Left ventricle myocardium inferior (tissue), 1 donor: Measurements from ENCODE around the gene GJB4. TPM values are rescaled to one million over a fixed set of nuclear protein-coding genes. Genes with fewer than 3 reads are reported as not detected.

Experiments
- DNase-seq: peaks from one replicate; pipeline ENCODE4 v3.0.0-alpha.2; 2020
- H3K27ac ChIP-seq: fragments of 200-600 bp; replicated peaks from 2 replicates; pipeline ENCODE4 v1.8.0; 2021
- H3K27me3 ChIP-seq: fragments of 200-600 bp; 2 replicates; pipeline ENCODE4 v1.8.0; 2021; ENCODE audit warnings: low read depth
- H3K36me3 ChIP-seq: fragments of 200-600 bp; 2 replicates; pipeline ENCODE4 v1.8.0; 2021
- H3K4me1 ChIP-seq: fragments of 200-600 bp; 2 replicates; pipeline ENCODE4 v1.8.0; 2021
- H3K4me3 ChIP-seq: fragments of 200-600 bp; 2 replicates; pipeline ENCODE4 v1.8.0; 2021; ENCODE audit warnings: mild to moderate bottlenecking, moderate library complexity
- H3K9me3 ChIP-seq: fragments of 200-600 bp; replicated peaks from 2 replicates; pipeline ENCODE4 v1.8.0; 2021
- intact Hi-C: fragments of 100-400 bp; cut with micrococcal nuclease; formaldehyde crosslinking; loops from one replicate; pipeline ENCODE4 v1.11.0; 2022
- total RNA-seq: library from RNA; stranded (reverse); fragmentation: NEBNext Ultra II Directional; extraction: Animal tissue kit (Norgen Biotek cat#: 25700); gene quantifications from one replicate; pipeline ENCODE4 v1.2.1, GENCODE V29; 2021
- TF ChIP-seq, protein P1 (sequence below): fragments of 200-600 bp; IDR thresholded peaks from 2 replicates; pipeline ENCODE4 v1.8.0; 2021; ENCODE audit warnings: antibody characterized with exemption, mild to moderate bottlenecking, borderline replicate concordance
- donor health status: DM: no; HTN: yes; CAD: no; lungs with severe emphysema.

GJB4 gene
- total RNA-seq, 1 donor from 2014 or later, result not detected

DNA sequence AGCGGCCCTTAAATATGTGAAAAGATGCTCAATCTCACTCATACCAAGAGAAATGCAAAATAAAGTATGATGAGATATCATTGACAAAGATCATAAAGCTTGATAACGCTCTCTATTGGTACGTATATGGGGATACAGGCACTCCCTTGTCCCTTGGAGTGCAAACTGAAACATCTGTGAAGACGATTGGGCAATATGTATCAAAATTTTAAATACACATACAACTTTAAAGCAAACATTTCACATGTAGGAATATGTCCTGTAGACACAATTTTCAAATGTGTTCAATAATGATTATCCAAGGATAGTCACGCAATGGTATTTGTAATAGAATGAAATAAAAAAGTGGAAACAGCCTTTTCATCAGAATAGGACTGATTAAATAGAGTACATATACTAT is 19.5 kb downstream of the GJB4 start:
- Histone ChIP-seq H3K4me1 (peaks cover 14% of the 10 kb centered on the region), H3K36me3 (no peaks in the 10 kb centered on the region), H3K27ac (no peak overlapping the region), H3K9me3 (no peaks in the 10 kb centered on the region), H3K4me3 (no peak overlapping the region), H3K27me3 (peaks cover 95% of the 10 kb centered on the region)
- no peak for DNase-seq
- intact Hi-C loops, result no loop called here
- TF ChIP-seq, protein P1, sequence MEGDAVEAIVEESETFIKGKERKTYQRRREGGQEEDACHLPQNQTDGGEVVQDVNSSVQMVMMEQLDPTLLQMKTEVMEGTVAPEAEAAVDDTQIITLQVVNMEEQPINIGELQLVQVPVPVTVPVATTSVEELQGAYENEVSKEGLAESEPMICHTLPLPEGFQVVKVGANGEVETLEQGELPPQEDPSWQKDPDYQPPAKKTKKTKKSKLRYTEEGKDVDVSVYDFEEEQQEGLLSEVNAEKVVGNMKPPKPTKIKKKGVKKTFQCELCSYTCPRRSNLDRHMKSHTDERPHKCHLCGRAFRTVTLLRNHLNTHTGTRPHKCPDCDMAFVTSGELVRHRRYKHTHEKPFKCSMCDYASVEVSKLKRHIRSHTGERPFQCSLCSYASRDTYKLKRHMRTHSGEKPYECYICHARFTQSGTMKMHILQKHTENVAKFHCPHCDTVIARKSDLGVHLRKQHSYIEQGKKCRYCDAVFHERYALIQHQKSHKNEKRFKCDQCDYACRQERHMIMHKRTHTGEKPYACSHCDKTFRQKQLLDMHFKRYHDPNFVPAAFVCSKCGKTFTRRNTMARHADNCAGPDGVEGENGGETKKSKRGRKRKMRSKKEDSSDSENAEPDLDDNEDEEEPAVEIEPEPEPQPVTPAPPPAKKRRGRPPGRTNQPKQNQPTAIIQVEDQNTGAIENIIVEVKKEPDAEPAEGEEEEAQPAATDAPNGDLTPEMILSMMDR, result no peak

DNA sequence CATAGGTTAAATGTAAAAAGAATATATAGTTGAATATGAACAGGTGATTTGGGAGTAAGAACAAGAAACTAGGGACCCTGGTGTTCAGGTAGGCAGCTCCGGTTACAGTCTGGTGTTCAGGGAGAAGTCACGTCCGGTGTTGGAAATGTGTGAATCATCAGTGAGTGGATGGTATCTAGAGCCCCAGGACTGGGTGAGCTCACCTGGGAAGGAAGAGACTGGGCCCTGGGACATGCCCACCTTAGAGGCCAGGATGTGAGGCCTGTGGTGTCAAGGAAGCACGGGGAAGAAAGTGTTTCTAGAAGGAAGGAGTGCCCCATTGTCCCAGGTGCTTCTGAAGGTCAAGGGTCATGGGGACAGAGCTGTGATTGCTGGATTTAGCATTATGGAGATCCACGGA is 20.0 kb downstream of the GJB4 start:
- no peaks in the 10 kb centered on the region for H3K36me3 ChIP-seq
- H3K9me3 ChIP-seq, result no peaks in the 10 kb centered on the region
- TF ChIP-seq, protein P1, result no peak
- no peak for DNase-seq
- intact Hi-C loops, result no loop called here
- peaks cover 14% of the 10 kb centered on the region for H3K4me1 ChIP-seq
- peaks cover 90% of the 10 kb centered on the region for H3K27me3 ChIP-seq
- no peak overlapping the region for H3K27ac ChIP-seq
- H3K4me3 ChIP-seq, result no peak overlapping the region

DNA sequence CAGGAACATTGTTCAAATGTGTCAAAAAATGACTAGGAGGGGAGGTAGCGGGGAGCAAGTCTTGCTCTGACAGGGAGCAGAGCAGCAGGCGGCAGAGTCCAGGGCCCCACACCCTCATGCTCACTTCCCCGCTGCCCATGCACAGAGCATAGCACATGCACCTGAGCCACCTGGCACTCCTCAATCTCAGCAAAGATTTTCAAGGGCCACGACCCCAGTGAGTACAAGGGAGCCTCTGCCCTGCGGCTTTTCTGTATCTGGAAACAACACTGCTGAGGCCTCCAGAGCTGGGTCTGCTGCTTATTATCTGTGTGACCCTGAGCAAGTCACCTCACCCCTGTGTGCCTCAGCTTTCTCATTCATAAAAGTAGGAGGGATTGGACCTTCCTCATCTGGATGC is 20.4 kb downstream of the GJB4 start:
- Histone ChIP-seq H3K4me1 (peaks cover 14% of the 10 kb centered on the region), H3K36me3 (no peaks in the 10 kb centered on the region), H3K4me3 (no peak overlapping the region), H3K27ac (no peak overlapping the region), H3K9me3 (no peaks in the 10 kb centered on the region), H3K27me3 (peaks cover 86% of the 10 kb centered on the region)
- TF ChIP-seq, protein P1, result no peak
- DNase-seq, result no peak
- intact Hi-C loops, result no loop called here

DNA sequence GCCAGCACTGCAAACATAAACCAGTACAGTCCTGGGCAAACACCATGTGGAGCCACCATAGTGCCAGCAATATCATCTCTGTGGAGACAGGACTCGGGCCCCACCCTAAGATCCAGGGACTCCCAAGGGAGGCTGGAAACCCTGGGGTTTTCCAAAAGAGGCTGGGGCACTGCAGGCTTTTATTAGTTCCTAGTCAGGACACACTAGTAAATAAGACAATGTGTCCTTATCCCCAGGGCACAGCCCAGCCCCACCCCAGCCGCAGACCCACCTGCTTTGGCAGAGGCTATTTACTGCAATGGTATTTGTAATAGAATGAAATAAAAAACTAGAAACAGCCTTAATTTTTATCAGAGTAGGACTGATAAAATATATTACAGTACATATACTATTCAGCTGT is 21.0 kb downstream of the GJB4 start:
- Histone ChIP-seq H3K4me1 (peaks cover 14% of the 10 kb centered on the region), H3K9me3 (no peaks in the 10 kb centered on the region)
- no peak for DNase-seq

DNA sequence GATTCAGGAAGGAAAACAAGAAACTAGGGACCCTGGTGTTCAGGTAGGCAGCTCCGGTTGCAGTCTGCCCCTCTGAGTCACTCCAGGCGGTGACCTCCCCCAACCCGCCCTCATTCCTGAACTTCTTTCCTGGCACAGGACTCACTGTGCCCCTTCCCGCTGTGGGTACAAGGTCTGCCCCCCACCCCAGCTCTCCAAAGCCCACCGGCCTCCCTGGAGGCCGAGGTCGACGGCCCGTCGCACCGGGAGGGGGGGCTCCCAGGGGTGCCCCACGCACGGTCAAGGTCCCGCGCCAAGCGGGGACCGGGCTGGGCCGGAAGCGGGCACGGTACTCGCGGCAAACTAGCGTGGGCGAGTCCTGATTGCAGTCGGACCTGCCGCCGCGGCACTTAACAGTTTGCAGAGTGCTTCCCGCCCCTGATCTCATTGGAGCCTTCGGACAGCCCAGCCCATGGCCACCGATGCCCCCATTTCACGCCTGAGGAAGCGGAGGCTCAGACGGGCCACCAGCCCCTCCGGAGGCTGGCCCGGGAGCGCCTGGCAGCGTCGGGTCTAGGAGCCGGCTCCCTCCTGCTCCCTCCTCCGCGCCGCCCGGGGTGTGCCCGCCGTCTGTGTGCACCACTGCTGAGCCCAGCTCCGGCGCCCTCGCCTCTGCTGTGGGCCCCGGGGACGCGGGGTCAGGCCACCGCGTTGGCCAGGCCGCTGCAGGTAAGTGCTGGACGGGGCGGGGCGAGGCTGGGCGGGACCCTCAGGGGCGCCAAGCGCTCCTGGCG is 21.7 kb downstream of the GJB4 start, which contains the start of gene GJB3:
TSS of gene GJB3 (plus strand) at position 144 of the 773 bp plus-strand sequence. CDS start 3,549 bp downstream, outside the sequence.
- DNase-seq, result no peak
- intact Hi-C loops, result no loop called here
- Histone ChIP-seq H3K9me3 (no peaks in the 10 kb centered on the region), H3K27me3 (peaks cover 73% of the 10 kb centered on the region), H3K4me1 (peaks cover 15% of the 10 kb centered on the region), H3K36me3 (no peaks in the 10 kb centered on the region), H3K27ac (no peak within 1 kb of the TSS), H3K4me3 (peak within 1 kb of the TSS; percentile 54)
- TF ChIP-seq, protein P1, result no peak

More for the DNA sequence above, 21.0 kb downstream of the GJB4 start:
- no peak overlapping the region for H3K4me3 ChIP-seq
- intact Hi-C loops, result no loop called here
- H3K27ac ChIP-seq, result no peak overlapping the region
- no peaks in the 10 kb centered on the region for H3K36me3 ChIP-seq
- TF ChIP-seq, protein P1, result no peak
- H3K27me3 ChIP-seq, result peaks cover 80% of the 10 kb centered on the region
